ENCODE measurements around the gene UBAP2L.
"Not testable (repeated sequence)": the region's sequence is repeated elsewhere in the genome, so short reads cannot be mapped to it uniquely, and the experiment has no call there.

Gene UBAP2L

DNA sequence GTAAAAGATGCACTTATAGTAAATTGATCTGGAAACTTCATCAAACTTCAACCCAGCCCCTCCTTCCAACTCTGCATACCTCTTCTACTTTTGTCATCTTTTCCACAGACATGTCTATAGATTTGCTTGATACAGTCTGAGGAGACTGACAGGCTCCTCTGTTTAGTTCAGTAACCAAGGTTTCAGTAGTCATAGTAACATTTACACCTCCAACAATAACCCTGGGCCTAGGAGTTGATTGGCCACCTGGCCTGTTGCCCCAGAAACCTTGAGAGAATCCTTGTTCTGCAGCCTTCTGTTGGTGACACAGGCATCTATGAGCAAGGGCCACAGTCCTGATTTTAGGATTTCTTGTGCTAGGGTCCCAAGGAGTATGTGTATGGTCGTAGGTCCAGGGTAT, 14.6 kb upstream of the UBAP2L start, which contains the start of gene CFAP141:
CFAP141 (minus strand) TSS at position 138 of the 400 bp plus-strand sequence; CDS start at position 112, 26 bp downstream.
- DNase-seq, result no peak

- DNase-seq, result no peak
Observed at GRCh38 chr1:154207262-154207661, 13.5 kb upstream of the UBAP2L start.

GRCh38 chr1:154208677-154209388, 11.9 kb upstream of the UBAP2L start:
- no peak for DNase-seq

DNA sequence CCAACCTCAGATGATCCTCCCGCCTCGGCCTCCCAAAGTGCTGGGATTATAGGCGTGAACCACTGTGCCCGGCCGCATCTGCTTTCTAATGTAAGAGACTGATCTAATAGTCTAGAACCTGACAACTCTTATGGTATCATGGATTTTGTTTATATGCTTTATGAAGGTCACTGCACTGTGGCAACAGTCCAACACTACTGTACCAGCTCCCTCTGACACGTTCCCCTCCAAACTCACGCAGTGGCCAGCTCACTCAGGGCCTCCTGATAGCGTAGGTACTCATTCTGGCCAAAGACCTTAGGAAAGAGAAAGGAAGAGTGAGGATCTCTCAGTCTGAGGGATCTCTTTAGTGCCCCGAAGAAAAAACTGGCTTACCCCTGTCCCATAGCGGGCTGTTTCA, 8.7 kb upstream of the UBAP2L start:
- DNase-seq, result no peak

DNA sequence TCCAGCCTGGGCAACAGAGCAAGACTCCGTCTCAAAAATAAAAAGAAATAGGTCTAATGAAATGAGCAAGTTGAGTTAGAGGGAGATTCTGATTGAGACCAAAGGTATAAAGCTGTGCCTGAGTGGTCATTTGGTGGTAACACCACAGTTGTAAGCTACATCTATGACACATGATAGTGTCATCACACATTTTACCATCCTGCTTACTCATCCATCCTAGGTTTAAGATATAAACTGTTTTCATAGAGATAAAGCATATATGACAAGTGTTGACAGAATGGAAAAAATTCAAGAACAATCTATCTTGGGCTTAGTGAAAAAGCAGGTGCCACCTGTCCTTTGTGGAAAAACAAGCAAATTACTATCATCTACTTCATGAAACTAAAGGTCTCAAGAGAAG, 7.5 kb upstream of the UBAP2L start:
- DNase-seq, result no peak

GRCh38 chr1:154218545-154218944, 2.2 kb upstream of the UBAP2L start:
- DNase-seq, result no peak

DNA sequence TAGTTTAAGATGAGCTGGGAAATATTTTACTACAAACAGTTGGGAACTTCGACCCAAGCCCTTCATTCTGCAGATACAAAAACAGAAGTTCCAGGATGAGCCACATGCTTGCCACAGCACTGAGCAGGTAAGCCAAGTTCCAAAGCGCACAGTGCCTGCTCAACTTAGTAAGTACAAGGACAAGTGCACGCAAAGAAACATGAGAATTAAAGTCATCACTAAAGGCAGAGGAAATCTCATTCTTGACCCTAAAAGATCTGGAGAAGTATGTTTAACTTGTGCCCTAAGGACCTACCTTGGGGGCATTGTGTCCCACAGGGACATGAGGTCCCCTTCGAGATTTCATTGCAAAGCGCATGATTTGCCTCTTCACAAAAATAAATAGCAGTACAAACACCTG, 1.2 kb upstream of the UBAP2L start:
- DNase-seq, result no peak

DNA sequence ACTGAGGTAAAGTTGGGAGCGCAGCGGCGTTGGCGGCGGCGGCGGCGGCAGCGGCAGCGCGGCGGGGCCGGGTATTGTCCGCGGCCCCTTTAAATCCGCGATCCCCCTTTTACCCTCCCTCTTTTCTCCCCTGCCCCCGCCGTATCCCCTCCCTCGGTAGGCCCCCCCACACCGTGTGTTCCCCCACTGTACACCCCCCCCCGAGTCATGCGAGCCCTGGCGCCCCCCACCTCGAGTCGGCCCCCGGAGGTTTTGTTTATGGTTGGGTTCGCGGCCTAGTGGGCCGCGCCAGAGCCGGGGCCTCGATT, 169 bp downstream of the UBAP2L start:
- no peak for DNase-seq

DNA sequence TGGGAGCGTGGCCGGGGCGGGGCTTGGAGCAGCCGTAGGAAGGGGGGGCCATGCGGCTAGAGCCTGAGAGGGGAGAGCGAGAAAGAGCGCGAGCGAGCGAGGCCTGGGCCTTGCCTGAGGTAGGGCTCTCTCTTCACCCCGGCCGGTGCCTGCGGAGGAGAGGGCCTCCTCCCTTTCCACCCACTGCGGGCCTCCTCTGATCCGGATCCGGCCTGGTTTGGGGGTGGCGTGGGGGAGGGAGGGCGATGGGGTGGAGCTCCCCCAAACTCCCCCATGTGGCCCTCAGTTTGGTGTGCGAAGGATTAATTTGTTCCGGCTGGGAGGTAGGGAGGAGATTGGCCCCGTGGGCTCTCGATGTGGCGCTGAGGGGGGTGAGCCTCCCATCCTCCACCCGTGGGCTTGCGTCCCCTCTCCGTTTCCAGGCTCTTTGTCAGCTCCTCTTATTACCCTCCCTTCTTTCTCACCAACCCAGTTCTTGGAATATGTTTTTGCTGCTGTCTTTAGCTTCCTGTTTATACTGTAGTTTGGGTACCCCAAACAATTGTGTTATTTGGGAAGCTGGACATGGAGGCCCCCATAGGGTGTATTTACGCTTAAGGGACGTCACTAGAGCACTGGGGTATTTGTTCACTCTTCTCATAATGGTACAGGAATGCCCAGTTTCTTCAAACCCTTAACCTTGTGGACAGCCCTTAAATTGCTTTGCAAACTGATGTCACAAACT, 685 bp downstream of the UBAP2L start:
- peak; percentile 58 for DNase-seq

DNA sequence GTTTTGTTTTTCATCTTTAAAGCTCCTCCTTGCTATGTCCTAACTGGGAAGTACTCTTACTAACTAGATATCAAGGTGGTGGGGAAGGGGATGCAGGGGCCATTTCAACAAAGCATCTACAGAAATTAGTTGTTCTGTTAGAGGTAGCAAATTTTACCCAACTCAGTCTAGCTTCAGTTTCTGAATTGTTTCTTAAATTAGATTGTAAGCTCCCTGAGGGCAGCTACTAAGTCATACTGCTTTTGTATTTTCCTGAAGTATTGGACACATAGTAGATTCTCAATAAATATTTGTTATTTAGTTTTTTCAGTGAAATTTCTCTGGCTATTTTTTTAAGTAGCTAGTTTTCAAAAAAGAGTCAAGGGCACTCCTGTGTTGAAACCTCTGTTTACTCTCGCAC, 1.8 kb downstream of the UBAP2L start:
- no peak for DNase-seq

DNA sequence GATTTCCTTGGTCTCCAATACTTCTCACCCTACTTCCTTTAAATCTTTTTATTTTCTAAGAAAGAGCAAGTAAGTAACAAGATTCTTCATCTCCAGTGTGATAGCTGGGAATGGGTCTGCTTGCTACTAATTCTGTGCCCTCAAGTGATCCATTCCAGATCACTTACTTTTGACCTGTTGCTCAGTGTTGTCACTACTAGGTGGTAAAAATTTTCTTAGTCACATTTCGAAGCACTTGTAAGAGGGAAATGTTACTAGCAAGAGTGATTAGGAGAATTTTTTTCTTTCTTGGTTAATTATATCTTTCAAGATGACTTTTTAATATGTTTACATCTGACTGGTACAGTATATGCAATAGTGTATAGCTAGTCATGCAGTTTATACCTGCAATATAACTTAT, 2.2 kb downstream of the UBAP2L start:
- DNase-seq, result no peak

DNA sequence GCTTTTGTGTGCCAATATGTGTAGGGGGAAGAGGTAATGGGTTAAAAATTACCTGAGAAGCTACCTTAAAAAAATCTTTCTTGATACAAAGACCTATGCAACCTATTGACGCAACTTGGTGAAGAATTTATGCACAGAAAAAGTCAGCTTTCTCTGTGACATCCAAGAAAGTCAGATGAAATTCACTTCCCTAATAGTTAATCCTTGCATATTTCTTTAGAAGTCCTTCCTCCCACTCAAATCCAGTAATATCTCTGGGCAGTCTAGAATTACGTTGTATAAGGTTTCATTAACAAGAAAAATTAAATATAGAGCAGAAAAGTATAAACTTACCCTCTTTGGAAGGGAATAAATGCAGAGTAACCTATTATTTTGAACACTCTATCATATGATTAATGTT, 2.9 kb downstream of the UBAP2L start:
- DNase-seq, result no peak

DNA sequence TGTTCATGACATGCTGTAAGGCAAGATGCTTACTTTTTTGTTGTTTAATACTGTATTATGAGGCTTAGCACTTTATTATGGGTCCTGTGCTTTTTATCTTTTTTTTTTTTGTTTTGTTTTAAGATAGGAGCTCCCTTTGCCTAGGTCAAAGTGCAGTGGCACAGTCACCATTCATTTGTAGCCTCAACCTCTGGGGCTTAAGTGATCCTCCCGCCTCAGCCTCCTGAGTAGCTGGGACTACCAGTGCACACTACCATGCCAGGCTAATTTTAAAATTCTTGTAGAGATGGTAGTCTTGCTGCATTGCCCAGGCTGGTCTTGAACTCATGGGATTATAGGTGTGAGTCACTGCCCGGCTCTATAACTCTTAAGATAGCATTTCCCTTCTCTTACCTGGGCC, 4.6 kb downstream of the UBAP2L start:
- no peak for DNase-seq

DNA sequence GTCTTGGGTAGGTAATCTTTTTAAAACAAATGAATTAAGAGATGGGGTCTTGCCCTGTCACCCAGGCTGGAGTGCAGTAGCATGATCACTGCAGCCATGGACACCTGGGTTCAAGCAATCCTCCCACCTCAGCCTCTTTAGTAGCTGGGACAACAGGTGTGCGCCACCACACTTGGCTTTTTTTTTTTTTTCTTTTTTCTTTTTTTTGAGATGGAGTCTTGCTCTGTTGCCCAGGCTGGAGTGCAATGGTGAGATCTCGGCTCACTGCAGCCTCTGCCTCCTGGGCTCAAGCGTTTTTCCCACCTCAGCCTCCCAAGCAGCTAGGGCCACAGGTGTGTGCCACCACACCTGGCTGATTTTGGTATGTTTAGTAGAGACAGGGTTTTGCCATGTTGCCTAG, 10.4 kb downstream of the UBAP2L start:
- not testable (repeated sequence) for DNase-seq

DNA sequence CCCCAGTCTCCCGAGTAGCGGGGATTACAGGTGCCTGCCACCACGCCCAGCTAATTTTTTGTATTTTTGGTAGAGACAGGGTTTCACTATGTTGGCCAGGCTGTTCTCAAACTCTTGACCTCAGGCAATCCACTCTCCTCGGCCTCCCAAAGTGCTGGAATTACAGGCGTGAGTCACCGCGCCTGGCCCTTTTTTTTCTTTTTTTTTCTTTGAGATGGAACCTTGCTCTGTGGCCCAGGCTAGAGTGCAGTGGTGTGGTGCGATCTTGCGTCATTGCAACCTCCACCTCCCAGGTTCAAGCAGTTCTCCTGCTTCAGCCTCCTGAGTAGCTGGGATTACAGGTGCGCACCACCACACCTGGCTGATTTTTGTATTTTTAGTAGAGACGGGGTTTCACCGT, 12.4 kb downstream of the UBAP2L start:
- not testable (repeated sequence) for DNase-seq

DNA sequence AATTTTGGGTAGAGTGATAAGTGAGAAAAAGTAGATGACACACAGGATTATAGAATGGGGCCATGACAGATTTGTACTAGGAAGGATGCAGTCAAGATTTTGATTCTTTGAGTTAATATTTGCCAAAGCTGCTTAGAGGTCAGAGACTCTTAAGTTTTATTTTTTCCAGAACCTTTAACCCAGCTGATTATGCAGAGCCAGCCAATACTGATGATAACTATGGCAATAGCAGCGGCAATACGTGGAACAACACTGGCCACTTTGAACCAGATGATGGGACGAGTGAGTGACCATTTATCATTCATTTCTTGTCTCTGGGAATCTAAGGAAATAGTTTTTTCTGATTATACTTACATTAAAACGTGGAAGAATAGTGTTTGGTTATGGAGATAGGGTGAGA, 16.1 kb downstream of the UBAP2L start:
- no peak for DNase-seq

DNA sequence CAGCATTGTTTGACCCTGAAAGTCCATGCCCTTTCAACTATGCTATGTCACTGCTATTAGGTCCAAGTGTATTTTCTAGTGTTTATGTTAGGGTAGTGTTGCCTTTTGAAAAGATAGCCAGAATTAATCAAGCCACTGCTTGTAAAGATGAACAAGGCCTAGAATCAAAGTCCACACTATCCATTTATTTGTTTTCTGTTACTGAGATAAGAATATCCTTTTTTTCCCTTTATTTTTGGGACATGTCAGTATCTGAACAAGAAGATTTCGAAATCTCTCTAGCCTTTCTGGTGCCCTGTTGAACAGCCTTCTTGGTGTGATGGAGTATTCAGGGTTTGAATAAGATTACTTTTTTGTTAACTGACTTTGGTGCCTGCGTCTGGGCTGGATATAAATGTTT, 16.7 kb downstream of the UBAP2L start:
- no peak for DNase-seq

GRCh38 chr1:154237880-154238506, 17.2 kb downstream of the UBAP2L start:
- DNase-seq, result no peak

DNA sequence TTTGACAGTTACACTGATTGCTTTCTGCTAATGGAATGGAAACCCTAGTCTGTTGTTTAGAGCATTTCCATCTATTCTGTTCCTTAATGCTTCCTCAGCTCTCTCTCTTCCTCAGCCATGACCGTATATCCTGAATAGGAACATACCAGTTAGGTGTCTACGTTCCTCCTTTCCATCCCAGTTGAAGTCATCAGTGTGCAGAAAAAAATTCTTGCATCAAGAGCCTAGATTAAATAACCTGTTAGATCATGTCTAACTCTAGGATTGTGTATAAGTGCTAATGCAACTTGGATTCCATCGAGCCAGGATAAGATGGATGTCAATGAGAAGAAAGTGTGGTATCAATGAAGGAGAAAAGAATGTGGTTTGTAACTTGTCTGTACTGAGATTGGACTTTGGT, 18.7 kb downstream of the UBAP2L start:
- no peak for DNase-seq

DNA sequence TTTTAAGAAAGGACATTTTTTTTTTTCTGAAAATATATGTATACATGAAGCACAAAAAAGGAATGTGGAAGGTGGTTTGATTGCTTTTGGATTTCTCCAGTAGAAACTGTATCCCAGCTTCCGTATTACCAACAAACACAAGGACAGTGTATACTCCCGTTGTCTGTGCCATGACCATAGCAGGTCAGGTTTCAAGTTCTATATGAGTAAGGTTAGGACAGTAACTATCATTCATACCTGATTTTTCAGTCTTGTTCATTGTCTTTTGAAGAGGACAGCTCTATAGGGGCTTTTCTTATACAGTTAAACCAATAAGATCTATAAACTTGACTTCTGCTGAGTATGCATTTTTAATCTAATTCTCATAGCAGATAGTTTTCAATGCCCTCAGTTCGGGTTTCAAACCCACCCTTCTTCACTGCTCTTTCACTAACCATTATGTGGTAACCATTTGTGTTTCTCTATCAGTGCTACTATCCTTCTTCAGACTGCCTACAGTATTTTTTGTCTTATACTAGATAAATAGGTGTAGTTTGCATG, 19.6 kb downstream of the UBAP2L start:
- DNase-seq, result no peak

DNA sequence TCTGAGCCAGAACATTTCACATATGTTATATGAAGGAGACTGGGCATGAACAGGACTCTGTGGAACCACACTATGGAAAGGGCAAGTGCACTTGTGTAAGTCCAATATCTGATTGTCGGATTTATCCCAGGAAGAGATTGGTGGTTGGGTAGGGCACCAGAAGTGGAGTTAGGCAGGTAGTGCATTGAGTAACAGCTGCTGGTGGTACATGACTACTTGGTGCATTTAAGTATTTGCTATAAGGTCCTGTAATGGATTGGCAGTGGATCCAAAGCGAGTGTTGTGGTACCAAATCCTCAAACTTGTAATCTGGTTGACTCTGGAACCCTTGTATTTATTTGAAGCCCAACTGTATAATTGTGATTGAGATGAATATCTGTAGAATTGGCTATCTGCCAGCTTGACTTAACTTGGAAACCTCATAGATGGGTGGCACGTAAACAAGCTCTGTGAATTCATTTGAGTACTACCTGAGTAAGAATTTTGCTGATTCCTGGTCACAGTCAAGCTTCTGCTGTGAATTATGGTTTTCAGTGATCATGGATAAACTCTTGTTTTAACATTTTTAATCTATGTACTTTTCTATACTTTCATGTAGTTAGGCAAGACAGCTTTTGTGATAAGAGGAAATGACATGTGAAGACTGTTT, 21.1 kb downstream of the UBAP2L start:
- DNase-seq, result no peak

- DNase-seq, result no peak
Observed at GRCh38 chr1:154253671-154254070, 32.9 kb downstream of the UBAP2L start.

GRCh38 chr1:154256686-154257085, 35.9 kb downstream of the UBAP2L start:
- no peak for DNase-seq
